Body of pancreas (tissue), 4 donors: Measurements from ENCODE around the gene ITPR2.

Experiments
- CTCF ChIP-seq, 7 experiments: fragments of 450-650 bp in 4 of 7; fragments of 200-600 bp in 3 of 7; sonication (generic) in 3 of 7; IDR thresholded peaks; one replicate each; pipeline ENCODE4 v1.5.1; 2016 to 2019; ENCODE audit warnings: antibody characterized with exemption in 7 of 7
- POLR2A ChIP-seq, 3 donors: fragments of 450-650 bp; IDR thresholded peaks; one replicate each; pipeline ENCODE4 v1.6.1; 2016; ENCODE audit warnings: antibody characterized with exemption in 3 of 3, mild to moderate bottlenecking in 2 of 3

- TF ChIP-seq CTCF (IDR thresholded peaks at IDR 0.05) (no peak), POLR2A (IDR thresholded peaks at IDR 0.05) (no peak)
Measured at GRCh38 chr12:26317942-26318575, 514.9 kb downstream of the ITPR2 start.
